ENCODE data around the gene GTF2F1.
"Not testable (repeated sequence)": the region's sequence is repeated elsewhere in the genome, so short reads cannot be mapped to it uniquely, and the experiment has no call there.

GTF2F1 gene

DNA sequence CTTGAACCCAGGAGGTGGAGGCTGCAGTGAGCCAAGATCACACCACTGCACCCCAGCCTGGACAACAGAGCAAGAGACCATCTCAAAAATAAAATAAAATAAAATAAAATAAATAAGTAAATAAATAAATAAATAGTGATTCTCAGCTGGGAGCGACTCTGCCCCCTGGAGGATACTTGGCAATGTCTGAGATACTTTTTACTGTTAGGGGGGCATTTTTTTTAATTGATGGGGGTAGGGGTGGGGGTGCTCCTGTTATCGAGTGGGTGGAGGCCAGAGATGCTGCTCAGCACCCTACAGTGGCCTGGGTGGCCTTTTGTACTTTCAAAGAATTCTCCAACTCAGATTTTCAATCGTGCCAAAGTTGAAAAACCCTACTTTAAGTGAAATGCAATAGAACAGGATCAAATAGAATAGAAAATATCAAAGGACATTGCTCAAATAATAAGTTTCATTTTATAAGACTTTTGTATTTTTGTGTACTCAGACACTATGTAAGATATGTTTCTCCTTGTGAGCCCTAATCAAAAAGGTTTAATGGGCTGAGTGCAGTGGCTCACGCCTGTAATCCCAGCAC is 38.8 kb downstream of the GTF2F1 start:
- TF ChIP-seq, protein P1, sequence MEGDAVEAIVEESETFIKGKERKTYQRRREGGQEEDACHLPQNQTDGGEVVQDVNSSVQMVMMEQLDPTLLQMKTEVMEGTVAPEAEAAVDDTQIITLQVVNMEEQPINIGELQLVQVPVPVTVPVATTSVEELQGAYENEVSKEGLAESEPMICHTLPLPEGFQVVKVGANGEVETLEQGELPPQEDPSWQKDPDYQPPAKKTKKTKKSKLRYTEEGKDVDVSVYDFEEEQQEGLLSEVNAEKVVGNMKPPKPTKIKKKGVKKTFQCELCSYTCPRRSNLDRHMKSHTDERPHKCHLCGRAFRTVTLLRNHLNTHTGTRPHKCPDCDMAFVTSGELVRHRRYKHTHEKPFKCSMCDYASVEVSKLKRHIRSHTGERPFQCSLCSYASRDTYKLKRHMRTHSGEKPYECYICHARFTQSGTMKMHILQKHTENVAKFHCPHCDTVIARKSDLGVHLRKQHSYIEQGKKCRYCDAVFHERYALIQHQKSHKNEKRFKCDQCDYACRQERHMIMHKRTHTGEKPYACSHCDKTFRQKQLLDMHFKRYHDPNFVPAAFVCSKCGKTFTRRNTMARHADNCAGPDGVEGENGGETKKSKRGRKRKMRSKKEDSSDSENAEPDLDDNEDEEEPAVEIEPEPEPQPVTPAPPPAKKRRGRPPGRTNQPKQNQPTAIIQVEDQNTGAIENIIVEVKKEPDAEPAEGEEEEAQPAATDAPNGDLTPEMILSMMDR (IDR thresholded peaks at IDR 0.05; ENCODE audit: low read depth, low read length) = peak; percentile 58
- no peak overlapping the region for H3K4me3 ChIP-seq (ENCODE audit: low read depth, low read length)
- no peak for DNase-seq (ENCODE audit: low read depth, low spot score)
- in situ Hi-C loops (cut with HindIII; ENCODE audit: low sequenced_read_pairs) = no loop called here

GRCh38 chr19:6352381-6353165 is 40.4 kb downstream of the GTF2F1 start:
- TF ChIP-seq, protein P1 (IDR thresholded peaks at IDR 0.05; ENCODE audit: low read depth, low read length) = no peak
- no peak for DNase-seq (ENCODE audit: low read depth, low spot score)
- in situ Hi-C loops (cut with HindIII; ENCODE audit: low sequenced_read_pairs) = no loop called here
- no peak overlapping the region for H3K4me3 ChIP-seq (ENCODE audit: low read depth, low read length)

GRCh38 chr19:6350688-6351087 is 42.3 kb downstream of the GTF2F1 start:
- DNase-seq (ENCODE audit: low read depth, low spot score) = no peak
- TF ChIP-seq, protein P1 (IDR thresholded peaks at IDR 0.05; ENCODE audit: low read depth, low read length) = no peak
- no peak overlapping the region for H3K4me3 ChIP-seq (ENCODE audit: low read depth, low read length)
- in situ Hi-C loops (cut with HindIII; ENCODE audit: low sequenced_read_pairs) = no loop called here

DNA sequence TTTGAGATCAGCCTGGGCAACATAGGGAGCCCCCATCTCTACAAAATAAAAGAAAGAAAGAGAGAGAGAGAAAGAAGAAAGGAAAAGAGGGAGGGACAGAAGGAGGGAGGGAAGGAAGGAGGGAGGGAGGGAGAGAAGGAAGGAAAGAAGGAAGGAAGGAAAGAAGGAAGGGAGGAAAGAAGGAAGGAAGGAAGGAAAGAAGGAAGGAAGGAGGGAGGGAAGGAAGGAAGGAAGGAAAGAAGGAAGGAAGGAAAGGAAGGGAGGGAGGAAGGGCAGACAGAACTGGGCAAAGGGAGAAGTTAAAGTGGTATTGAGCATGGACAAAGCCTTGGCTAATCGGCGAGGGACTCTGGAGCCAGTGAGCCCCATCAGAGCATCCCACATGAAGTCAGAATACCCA is 43.7 kb downstream of the GTF2F1 start:
- DNase-seq (ENCODE audit: low read depth, low spot score); H3K4me3 ChIP-seq (ENCODE audit: low read depth, low read length); in situ Hi-C loops (cut with HindIII; ENCODE audit: low sequenced_read_pairs): not testable (repeated sequence)

DNA sequence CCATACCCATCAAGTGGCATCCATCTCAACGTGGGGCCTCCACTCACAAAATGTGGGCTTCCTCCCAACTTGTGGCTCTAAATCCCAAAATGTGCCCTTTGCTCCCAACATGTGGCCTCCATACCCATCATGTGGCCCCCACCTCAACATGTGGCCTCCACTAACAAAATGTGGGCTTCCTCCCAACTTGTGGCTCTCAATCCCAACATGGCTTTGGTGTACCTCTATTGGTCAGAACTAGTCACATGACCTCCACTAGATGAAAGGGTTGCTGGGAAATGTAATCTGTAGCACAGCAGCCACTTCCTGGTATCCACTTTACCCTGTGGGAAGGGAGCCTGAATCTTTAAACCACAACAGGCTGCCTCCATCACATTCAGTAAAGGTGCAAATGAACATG is 49.5 kb downstream of the GTF2F1 start:
- no peak for DNase-seq (ENCODE audit: low read depth, low spot score)
- in situ Hi-C loops (cut with HindIII; ENCODE audit: low sequenced_read_pairs) = no loop called here
- no peak overlapping the region for H3K4me3 ChIP-seq (ENCODE audit: low read depth, low read length)
- TF ChIP-seq, protein P1 (IDR thresholded peaks at IDR 0.05; ENCODE audit: low read depth, low read length) = no peak

DNA sequence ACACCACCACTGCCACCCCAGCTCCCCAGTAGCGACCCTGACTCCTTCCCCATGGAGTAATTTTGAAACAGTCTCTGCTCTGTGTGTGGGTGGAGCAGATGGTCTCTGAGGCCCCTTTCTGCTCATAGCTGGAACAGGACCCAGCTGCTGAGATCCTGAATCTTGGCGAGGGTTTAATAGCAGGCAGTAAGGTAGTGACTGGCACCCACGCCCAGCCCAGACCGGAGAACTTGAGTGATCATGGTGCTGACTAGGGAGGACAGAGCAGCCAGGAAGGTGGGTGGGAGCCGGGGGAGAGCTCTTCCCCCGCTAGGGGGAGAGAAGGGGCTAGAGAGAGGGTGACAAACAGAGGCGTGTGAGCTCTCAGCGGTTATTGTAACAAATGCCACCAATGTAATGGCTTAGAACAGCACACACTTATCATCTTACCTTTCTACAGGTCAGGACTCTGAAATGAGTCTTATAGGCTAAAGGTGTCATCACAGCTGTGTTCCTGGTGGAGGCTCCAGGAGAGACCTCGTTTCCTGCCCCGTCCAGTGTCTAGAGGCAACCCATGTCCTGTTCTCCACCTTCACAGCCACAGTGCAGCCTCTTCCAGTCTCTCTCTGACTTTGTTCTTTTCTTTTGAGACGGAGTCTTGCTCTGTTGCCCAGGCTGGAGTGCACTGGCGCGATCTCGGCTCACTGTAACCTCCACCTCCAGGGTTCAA is 52.3 kb downstream of the GTF2F1 start:
- in situ Hi-C loops (cut with HindIII; ENCODE audit: low sequenced_read_pairs) = no loop called here

More for the DNA sequence above, 52.3 kb downstream of the GTF2F1 start:
- TF ChIP-seq, protein P1 (IDR thresholded peaks at IDR 0.05; ENCODE audit: low read depth, low read length) = no peak
- DNase-seq (ENCODE audit: low read depth, low spot score) = no peak
- H3K4me3 ChIP-seq (ENCODE audit: low read depth, low read length) = no peak overlapping the region
